GM12878 (cell line): Measurements from ENCODE around the gene FLVCR1.

Source experiments
- CTCF ChIP-seq, 3 experiments: IDR thresholded peaks in 2 of 3; conservative IDR thresholded peaks in 1 of 3; 2 replicates each; pipeline ENCODE4 v1.5.1; 2011; ENCODE audit warnings: low read depth in 3 of 3, low read length in 3 of 3, mild to moderate bottlenecking in 3 of 3, control low read depth in 2 of 3, moderate library complexity in 2 of 3, inconsistent platforms in 1 of 3, mixed read lengths in 1 of 3; ENCODE audit not compliant: control insufficient read depth in 2 of 3, insufficient read depth in 1 of 3; ENCODE audit errors: extremely low read depth in 1 of 3
- EP300 ChIP-seq, 2 experiments: fragments of 150-350 bp in 1 of 2; IDR thresholded peaks; 2 replicates each; pipeline ENCODE4 v1.6.1; 2011 to 2012; ENCODE audit warnings: low read depth in 2 of 2, low read length in 2 of 2, borderline replicate concordance in 1 of 2, improper control_type of control experiment in 1 of 2, inconsistent platforms in 1 of 2; ENCODE audit not compliant: control insufficient read depth in 1 of 2
- EZH2 ChIP-seq: IDR thresholded peaks from 2 replicates; pipeline ENCODE4 v1.6.1; 2012; ENCODE audit warnings: low read depth, mild to moderate bottlenecking, control low read depth, inconsistent platforms, low read length, borderline replicate concordance; ENCODE audit not compliant: control insufficient read depth
- MXI1 ChIP-seq: fragments of 150-350 bp; IDR thresholded peaks from 2 replicates; pipeline ENCODE4 v1.6.1; 2011; ENCODE audit warnings: low read depth, mild to moderate bottlenecking, inconsistent platforms, low read length, improper control_type of control experiment
- NRF1 ChIP-seq: conservative IDR thresholded peaks from 2 replicates; pipeline ENCODE4 v1.6.1; 2011; ENCODE audit warnings: mild to moderate bottlenecking, low read depth, low read length, improper control_type of control experiment
- RCOR1 ChIP-seq: conservative IDR thresholded peaks from 2 replicates; pipeline ENCODE4 v1.6.1; 2012; ENCODE audit warnings: low read depth, low read length, improper control_type of control experiment
- TAF1 ChIP-seq: IDR thresholded peaks from 2 replicates; pipeline ENCODE4 v1.6.1; 2011; ENCODE audit warnings: mild to moderate bottlenecking, low read depth, low read length, borderline replicate concordance
- TBL1XR1 ChIP-seq: IDR thresholded peaks from 2 replicates; pipeline ENCODE4 v1.6.1; 2012; ENCODE audit warnings: low read depth, low read length, improper control_type of control experiment
- ZNF274 ChIP-seq: IDR thresholded peaks from one replicate; pipeline ENCODE4 v1.8.0; 2011; ENCODE audit not compliant: insufficient read length, insufficient read depth
- TF ChIP-seq, protein P1 (sequence below): fragments of 450-650 bp; IDR thresholded peaks from 2 replicates; pipeline ENCODE4 v1.6.1; 2017; ENCODE audit warnings: mild to moderate bottlenecking, moderate library complexity
- TF ChIP-seq, protein P2 (sequence below): IDR thresholded peaks from 2 replicates; pipeline ENCODE4 v1.6.1; 2011; ENCODE audit warnings: borderline replicate concordance, low read depth, mild to moderate bottlenecking, moderate library complexity, low read length; ENCODE audit not compliant: insufficient read depth, poor library complexity, severe bottlenecking
- TF ChIP-seq, protein P3 (sequence below): IDR thresholded peaks from 2 replicates; pipeline ENCODE4 v1.6.1; 2012; ENCODE audit warnings: low read depth, low read length, improper control_type of control experiment

GRCh38 chr1:212862111-212862690 lies 4.1 kb downstream of the FLVCR1 start:
- TF ChIP-seq TAF1: no peak
- no peak for TF ChIP-seq CTCF (IDR thresholded peaks at IDR 0.05 in 2 of 3, conservative IDR thresholded peaks at IDR 0.05 in 1 of 3; ENCODE audit: control insufficient read depth in 2 of 3, extremely low read depth in 1 of 3, insufficient read depth in 1 of 3, low read depth in 3 of 3, low read length in 3 of 3)
- TF ChIP-seq, protein P1, sequence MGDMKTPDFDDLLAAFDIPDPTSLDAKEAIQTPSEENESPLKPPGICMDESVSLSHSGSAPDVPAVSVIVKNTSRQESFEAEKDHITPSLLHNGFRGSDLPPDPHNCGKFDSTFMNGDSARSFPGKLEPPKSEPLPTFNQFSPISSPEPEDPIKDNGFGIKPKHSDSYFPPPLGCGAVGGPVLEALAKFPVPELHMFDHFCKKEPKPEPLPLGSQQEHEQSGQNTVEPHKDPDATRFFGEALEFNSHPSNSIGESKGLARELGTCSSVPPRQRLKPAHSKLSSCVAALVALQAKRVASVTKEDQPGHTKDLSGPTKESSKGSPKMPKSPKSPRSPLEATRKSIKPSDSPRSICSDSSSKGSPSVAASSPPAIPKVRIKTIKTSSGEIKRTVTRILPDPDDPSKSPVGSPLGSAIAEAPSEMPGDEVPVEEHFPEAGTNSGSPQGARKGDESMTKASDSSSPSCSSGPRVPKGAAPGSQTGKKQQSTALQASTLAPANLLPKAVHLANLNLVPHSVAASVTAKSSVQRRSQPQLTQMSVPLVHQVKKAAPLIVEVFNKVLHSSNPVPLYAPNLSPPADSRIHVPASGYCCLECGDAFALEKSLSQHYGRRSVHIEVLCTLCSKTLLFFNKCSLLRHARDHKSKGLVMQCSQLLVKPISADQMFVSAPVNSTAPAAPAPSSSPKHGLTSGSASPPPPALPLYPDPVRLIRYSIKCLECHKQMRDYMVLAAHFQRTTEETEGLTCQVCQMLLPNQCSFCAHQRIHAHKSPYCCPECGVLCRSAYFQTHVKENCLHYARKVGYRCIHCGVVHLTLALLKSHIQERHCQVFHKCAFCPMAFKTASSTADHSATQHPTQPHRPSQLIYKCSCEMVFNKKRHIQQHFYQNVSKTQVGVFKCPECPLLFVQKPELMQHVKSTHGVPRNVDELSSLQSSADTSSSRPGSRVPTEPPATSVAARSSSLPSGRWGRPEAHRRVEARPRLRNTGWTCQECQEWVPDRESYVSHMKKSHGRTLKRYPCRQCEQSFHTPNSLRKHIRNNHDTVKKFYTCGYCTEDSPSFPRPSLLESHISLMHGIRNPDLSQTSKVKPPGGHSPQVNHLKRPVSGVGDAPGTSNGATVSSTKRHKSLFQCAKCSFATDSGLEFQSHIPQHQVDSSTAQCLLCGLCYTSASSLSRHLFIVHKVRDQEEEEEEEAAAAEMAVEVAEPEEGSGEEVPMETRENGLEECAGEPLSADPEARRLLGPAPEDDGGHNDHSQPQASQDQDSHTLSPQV: no peak
- no peak for TF ChIP-seq RCOR1
- TF ChIP-seq, protein P2, sequence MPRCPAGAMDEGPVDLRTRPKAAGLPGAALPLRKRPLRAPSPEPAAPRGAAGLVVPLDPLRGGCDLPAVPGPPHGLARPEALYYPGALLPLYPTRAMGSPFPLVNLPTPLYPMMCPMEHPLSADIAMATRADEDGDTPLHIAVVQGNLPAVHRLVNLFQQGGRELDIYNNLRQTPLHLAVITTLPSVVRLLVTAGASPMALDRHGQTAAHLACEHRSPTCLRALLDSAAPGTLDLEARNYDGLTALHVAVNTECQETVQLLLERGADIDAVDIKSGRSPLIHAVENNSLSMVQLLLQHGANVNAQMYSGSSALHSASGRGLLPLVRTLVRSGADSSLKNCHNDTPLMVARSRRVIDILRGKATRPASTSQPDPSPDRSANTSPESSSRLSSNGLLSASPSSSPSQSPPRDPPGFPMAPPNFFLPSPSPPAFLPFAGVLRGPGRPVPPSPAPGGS: no peak
- no peak for TF ChIP-seq ZNF274
- TF ChIP-seq, protein P3, sequence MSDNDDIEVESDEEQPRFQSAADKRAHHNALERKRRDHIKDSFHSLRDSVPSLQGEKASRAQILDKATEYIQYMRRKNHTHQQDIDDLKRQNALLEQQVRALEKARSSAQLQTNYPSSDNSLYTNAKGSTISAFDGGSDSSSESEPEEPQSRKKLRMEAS: no peak
- TF ChIP-seq TBL1XR1: no peak
- TF ChIP-seq NRF1: no peak
- no peak for TF ChIP-seq EP300 (IDR thresholded peaks at IDR 0.05; ENCODE audit: borderline replicate concordance in 1 of 2, control insufficient read depth in 1 of 2, low read depth in 2 of 2, low read length in 2 of 2)
- no peak for TF ChIP-seq EZH2
- TF ChIP-seq MXI1: no peak
